ENCODE results near the gene IL16. TPM values are rescaled to one million over a fixed set of nuclear protein-coding genes. Genes with fewer than 3 reads are reported as not detected.

IL16 gene
- total RNA-seq, 2 donors from 2014 or later = 3.4 to 3.7 TPM

- Histone ChIP-seq H3K4me1 (peaks cover 5% of the 10 kb centered on the region), H3K27ac (no peak overlapping the region), H3K4me3 (no peak overlapping the region), H3K36me3 (no peaks in the 10 kb centered on the region), H3K9me3 (no peaks in the 10 kb centered on the region), H3K27me3 (no peaks in the 10 kb centered on the region), H3K9ac (ENCODE audit: low read depth in 2 of 2, low read length in 2 of 2) (peak overlapping the region in 1 of 2 donors; percentile 1)
- TF ChIP-seq, protein P1, sequence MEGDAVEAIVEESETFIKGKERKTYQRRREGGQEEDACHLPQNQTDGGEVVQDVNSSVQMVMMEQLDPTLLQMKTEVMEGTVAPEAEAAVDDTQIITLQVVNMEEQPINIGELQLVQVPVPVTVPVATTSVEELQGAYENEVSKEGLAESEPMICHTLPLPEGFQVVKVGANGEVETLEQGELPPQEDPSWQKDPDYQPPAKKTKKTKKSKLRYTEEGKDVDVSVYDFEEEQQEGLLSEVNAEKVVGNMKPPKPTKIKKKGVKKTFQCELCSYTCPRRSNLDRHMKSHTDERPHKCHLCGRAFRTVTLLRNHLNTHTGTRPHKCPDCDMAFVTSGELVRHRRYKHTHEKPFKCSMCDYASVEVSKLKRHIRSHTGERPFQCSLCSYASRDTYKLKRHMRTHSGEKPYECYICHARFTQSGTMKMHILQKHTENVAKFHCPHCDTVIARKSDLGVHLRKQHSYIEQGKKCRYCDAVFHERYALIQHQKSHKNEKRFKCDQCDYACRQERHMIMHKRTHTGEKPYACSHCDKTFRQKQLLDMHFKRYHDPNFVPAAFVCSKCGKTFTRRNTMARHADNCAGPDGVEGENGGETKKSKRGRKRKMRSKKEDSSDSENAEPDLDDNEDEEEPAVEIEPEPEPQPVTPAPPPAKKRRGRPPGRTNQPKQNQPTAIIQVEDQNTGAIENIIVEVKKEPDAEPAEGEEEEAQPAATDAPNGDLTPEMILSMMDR (IDR thresholded peaks at IDR 0.05) = peak; percentile 88
- DNase-seq = peak; percentile 88
- intact Hi-C loops (cut with DNase I) = loop anchor here (2.0 to 5.0 kb wide), 3 partner anchors 111 to 279 kb away; partner anchors contain the start of gene MESD
These were observed 69.5 kb downstream of the IL16 start for GRCh38 chr15:81265944-81266775.

- H3K27ac ChIP-seq = no peak overlapping the region
- H3K4me3 ChIP-seq = no peak overlapping the region
- H3K36me3 ChIP-seq = no peaks in the 10 kb centered on the region
- intact Hi-C loops (cut with DNase I) = loop anchor here (5.0 kb wide), 1 partner anchor 281 kb away; the partner anchor contains the start of gene MESD
- H3K9me3 ChIP-seq = no peaks in the 10 kb centered on the region
- H3K4me1 ChIP-seq = peaks cover 5% of the 10 kb centered on the region
- H3K27me3 ChIP-seq = no peaks in the 10 kb centered on the region
- DNase-seq = no peak
- TF ChIP-seq, protein P1 (IDR thresholded peaks at IDR 0.05) = no peak
- no peak overlapping the region for H3K9ac ChIP-seq (ENCODE audit: low read depth in 2 of 2, low read length in 2 of 2)
These were observed 71.7 kb downstream of the IL16 start for GRCh38 chr15:81268340-81268739.

DNA sequence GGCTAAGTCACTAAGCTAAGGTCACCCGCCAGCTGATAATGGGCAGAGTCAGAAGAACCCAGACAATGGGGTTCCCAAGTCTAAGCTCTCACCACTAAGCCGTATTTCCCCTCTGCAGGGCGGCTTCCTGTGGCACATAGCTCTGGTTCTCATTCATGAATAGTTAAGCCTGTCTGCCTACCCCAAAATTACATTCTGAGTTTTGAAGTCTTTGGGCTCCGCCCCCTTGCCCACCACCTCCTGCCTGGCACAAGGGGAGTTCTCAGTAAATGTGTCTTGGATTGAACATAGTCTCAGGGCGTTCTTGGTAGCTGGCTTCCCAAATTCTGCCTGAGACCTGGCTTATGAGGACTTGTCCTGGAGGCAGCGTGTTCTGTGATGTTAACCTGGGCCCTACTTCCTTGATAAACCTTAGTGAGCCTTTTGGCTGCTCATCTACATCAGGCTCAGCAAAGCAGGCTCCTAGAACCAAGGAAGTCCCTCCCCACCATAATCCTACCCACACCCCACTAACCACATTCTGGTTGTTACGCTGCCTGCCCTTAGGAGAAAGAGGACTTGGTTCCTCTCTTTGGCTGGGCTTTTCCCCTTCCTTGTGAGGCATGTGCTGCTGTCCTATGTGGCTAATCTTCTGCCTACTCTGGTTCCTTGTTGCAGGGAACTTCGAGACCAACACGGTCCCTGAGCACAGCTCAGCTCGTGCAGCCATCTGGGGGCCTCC is 72.4 kb downstream of the IL16 start:
- no peak overlapping the region for H3K4me3 ChIP-seq
- no peak for DNase-seq
- TF ChIP-seq, protein P1 (IDR thresholded peaks at IDR 0.05) = no peak
- H3K27me3 ChIP-seq = no peaks in the 10 kb centered on the region
- intact Hi-C loops (cut with DNase I) = loop anchor here (5.0 kb wide), 1 partner anchor 282 kb away; the partner anchor contains the start of gene MESD
- H3K27ac ChIP-seq = no peak overlapping the region
- peaks cover 5% of the 10 kb centered on the region for H3K4me1 ChIP-seq
- no peak overlapping the region for H3K9ac ChIP-seq (ENCODE audit: low read depth in 2 of 2, low read length in 2 of 2)
- no peaks in the 10 kb centered on the region for H3K9me3 ChIP-seq
- no peaks in the 10 kb centered on the region for H3K36me3 ChIP-seq

DNA sequence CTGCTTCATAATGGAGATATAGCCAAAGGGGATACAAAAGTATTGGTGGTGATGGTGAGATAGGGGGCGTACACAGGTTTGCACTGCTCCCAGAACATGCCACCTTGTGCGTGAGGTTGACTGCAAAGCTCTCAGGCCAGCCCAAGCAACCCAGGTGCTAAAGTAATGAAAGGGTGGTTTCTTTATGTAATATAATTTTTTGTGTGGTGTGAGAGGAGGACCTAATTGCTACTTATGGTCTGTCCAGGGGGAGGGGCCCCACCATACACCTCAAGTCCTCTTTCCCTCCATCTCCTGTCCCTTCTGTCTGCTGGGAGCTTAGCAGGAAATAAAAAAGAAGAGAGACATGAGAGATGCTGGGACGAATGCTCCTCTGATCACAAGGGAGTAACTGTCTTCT is 73.5 kb downstream of the IL16 start:
- Histone ChIP-seq H3K4me1 (peaks cover 7% of the 10 kb centered on the region), H3K4me3 (no peak overlapping the region), H3K9me3 (no peaks in the 10 kb centered on the region), H3K36me3 (no peaks in the 10 kb centered on the region), H3K27ac (no peak overlapping the region), H3K27me3 (no peaks in the 10 kb centered on the region), H3K9ac (ENCODE audit: low read depth in 2 of 2, low read length in 2 of 2) (no peak overlapping the region)
- TF ChIP-seq, protein P1 (IDR thresholded peaks at IDR 0.05) = no peak
- intact Hi-C loops (cut with DNase I) = no loop called here
- DNase-seq = no peak

- Histone ChIP-seq H3K27me3 (no peaks in the 10 kb centered on the region), H3K9ac (ENCODE audit: low read depth in 2 of 2, low read length in 2 of 2) (no peak overlapping the region), H3K9me3 (no peaks in the 10 kb centered on the region), H3K36me3 (no peaks in the 10 kb centered on the region), H3K4me1 (peaks cover 7% of the 10 kb centered on the region), H3K4me3 (no peak overlapping the region), H3K27ac (no peak overlapping the region)
- no peak for DNase-seq
- intact Hi-C loops (cut with DNase I) = no loop called here
- TF ChIP-seq, protein P1 (IDR thresholded peaks at IDR 0.05) = no peak
These were observed 74.3 kb downstream of the IL16 start for GRCh38 chr15:81270781-81271491.
